ENCODE results near the gene NME4. TPM values are rescaled to one million over a fixed set of nuclear protein-coding genes. Genes with fewer than 3 reads are reported as not detected.

The NME4 gene
- polyA plus RNA-seq, 2 of the 4 experiments (the other 2 are of a cell fraction) = 239 to 349 TPM

GRCh38 chr16:359871-360697 is 36.9 kb upstream of the NME4 start:
- CTCF ChIA-PET = interaction anchor here (0.7 to 4.9 kb wide), 8 partner anchors 145 to 297 kb away, joined by 4 to 80 read pairs (median 28); partner anchors contain the start of genes HBQ1 and RHBDF1

GRCh38 chr16:360698-361336 is 36.2 kb upstream of the NME4 start:
- ChIA-PET POLR2A (no interaction called here), CTCF (interaction anchor here (0.7 to 7.6 kb wide), 22 partner anchors 10 to 297 kb away, joined by 3 to 80 read pairs (median 12); partner anchors contain the start of genes AXIN1, FAM234A, HBQ1 and RHBDF1)
- no peak overlapping the region for H3K4me2 ChIP-seq
- H3K4me3 ChIP-seq = no peak overlapping the region
- H3K4me1 ChIP-seq = peaks cover 7% of the 10 kb centered on the region; the same call in 2 of the 3 replicates
- ATAC-seq = no peak
- TF ChIP-seq, protein P1, sequence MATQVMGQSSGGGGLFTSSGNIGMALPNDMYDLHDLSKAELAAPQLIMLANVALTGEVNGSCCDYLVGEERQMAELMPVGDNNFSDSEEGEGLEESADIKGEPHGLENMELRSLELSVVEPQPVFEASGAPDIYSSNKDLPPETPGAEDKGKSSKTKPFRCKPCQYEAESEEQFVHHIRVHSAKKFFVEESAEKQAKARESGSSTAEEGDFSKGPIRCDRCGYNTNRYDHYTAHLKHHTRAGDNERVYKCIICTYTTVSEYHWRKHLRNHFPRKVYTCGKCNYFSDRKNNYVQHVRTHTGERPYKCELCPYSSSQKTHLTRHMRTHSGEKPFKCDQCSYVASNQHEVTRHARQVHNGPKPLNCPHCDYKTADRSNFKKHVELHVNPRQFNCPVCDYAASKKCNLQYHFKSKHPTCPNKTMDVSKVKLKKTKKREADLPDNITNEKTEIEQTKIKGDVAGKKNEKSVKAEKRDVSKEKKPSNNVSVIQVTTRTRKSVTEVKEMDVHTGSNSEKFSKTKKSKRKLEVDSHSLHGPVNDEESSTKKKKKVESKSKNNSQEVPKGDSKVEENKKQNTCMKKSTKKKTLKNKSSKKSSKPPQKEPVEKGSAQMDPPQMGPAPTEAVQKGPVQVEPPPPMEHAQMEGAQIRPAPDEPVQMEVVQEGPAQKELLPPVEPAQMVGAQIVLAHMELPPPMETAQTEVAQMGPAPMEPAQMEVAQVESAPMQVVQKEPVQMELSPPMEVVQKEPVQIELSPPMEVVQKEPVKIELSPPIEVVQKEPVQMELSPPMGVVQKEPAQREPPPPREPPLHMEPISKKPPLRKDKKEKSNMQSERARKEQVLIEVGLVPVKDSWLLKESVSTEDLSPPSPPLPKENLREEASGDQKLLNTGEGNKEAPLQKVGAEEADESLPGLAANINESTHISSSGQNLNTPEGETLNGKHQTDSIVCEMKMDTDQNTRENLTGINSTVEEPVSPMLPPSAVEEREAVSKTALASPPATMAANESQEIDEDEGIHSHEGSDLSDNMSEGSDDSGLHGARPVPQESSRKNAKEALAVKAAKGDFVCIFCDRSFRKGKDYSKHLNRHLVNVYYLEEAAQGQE (IDR thresholded peaks at IDR 0.05) = no peak
- TF ChIP-seq CEBPB (IDR thresholded peaks at IDR 0.05) = no peak
- TF ChIP-seq FOSB (CRISPR knock-in tag; IDR thresholded peaks at IDR 0.05) = no peak
- TF ChIP-seq ZSCAN20 (CRISPR knock-in tag; IDR thresholded peaks at IDR 0.05) = no peak
- TF ChIP-seq TP53 (CRISPR knock-in tag; IDR thresholded peaks at IDR 0.05) = no peak
- no peak for TF ChIP-seq USF2 (IDR thresholded peaks at IDR 0.05)
- no peak for TF ChIP-seq SREBF2 (IDR thresholded peaks at IDR 0.05)
- no peak for TF ChIP-seq ELK1 (IDR thresholded peaks at IDR 0.05; ENCODE audit: low read depth, low read length)
- TF ChIP-seq, protein P2, sequence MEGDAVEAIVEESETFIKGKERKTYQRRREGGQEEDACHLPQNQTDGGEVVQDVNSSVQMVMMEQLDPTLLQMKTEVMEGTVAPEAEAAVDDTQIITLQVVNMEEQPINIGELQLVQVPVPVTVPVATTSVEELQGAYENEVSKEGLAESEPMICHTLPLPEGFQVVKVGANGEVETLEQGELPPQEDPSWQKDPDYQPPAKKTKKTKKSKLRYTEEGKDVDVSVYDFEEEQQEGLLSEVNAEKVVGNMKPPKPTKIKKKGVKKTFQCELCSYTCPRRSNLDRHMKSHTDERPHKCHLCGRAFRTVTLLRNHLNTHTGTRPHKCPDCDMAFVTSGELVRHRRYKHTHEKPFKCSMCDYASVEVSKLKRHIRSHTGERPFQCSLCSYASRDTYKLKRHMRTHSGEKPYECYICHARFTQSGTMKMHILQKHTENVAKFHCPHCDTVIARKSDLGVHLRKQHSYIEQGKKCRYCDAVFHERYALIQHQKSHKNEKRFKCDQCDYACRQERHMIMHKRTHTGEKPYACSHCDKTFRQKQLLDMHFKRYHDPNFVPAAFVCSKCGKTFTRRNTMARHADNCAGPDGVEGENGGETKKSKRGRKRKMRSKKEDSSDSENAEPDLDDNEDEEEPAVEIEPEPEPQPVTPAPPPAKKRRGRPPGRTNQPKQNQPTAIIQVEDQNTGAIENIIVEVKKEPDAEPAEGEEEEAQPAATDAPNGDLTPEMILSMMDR (IDR thresholded peaks at IDR 0.05) = no peak
- no peak for TF ChIP-seq RFX5 (IDR thresholded peaks at IDR 0.05)
- TF ChIP-seq EP300 (IDR thresholded peaks at IDR 0.05) = no peak
- no peak for TF ChIP-seq EHMT2 (IDR thresholded peaks at IDR 0.05; ENCODE audit: low read depth)
- TF ChIP-seq PBX3 (IDR thresholded peaks at IDR 0.05) = no peak
- WGBS (ENCODE audit: missing lambda C conversion rate) = 82% methylated on average over 46 of the region's 47 CpGs
- no peaks in the 10 kb centered on the region for H3K9me3 ChIP-seq
- DNase-seq (ENCODE audit: low read depth in 1 of 2, low spot score in 1 of 2) = no peak
- FAIRE-seq = no peak
- no peak overlapping the region for H3K27ac ChIP-seq

More at GRCh38 chr16:359871-360697, 36.9 kb upstream of the NME4 start:
- WGBS (ENCODE audit: missing lambda C conversion rate) = 85% methylated on average over 41 of the region's 47 CpGs
- no peak for ATAC-seq
- no peak for DNase-seq (ENCODE audit: low read depth in 1 of 2, low spot score in 1 of 2)
- TF ChIP-seq ZC3H11A (IDR thresholded peaks at IDR 0.05) = no peak
- no peak for TF ChIP-seq CHD2 (IDR thresholded peaks at IDR 0.05; ENCODE audit: low read length, partially characterized antibody)
- no peak for TF ChIP-seq NPAS2 (CRISPR knock-in tag; IDR thresholded peaks at IDR 0.05; ENCODE audit: borderline replicate concordance)
- TF ChIP-seq MAX (IDR thresholded peaks at IDR 0.05) = no peak
- TF ChIP-seq, protein P2 (IDR thresholded peaks at IDR 0.05) = no peak
- no peak for TF ChIP-seq JUN (IDR thresholded peaks at IDR 0.05)
- no peak for TF ChIP-seq RARB (CRISPR knock-in tag; IDR thresholded peaks at IDR 0.05)
- TF ChIP-seq CBX2 (IDR thresholded peaks at IDR 0.05; ENCODE audit: borderline replicate concordance, low read depth) = no peak
- TF ChIP-seq BHLHE40 (IDR thresholded peaks at IDR 0.05; ENCODE audit: low read depth, low read length) = no peak
- TF ChIP-seq MYC (IDR thresholded peaks at IDR 0.05; ENCODE audit: borderline replicate concordance, low read length) = no peak
- H3K27ac ChIP-seq = no peak overlapping the region
- POLR2A ChIA-PET = no interaction called here
- H3K4me1 ChIP-seq = peaks cover 7% of the 10 kb centered on the region; the same call in 2 of the 3 replicates
- no peaks in the 10 kb centered on the region for H3K9me3 ChIP-seq
- no peak overlapping the region for H3K4me2 ChIP-seq
- H3K4me3 ChIP-seq = no peak overlapping the region
- no peak for FAIRE-seq
